ENCODE measurements around the gene CHN2.

GRCh38 chr7:29335188-29336083, 140.9 kb downstream of the CHN2 start:
- TF ChIP-seq CTCF (IDR thresholded peaks at IDR 0.05) (no peak), POLR2AphosphoS5 (IDR thresholded peaks at IDR 0.05) (no peak)

All from prostate gland (tissue), 2 donors.